MM.1S (cell line): Measurements from ENCODE around the gene ZNF175.
"Not testable (repeated sequence)": the region's sequence is repeated elsewhere in the genome, so short reads cannot be mapped to it uniquely, and the experiment has no call there.

Experiments used
- DNase-seq: peaks from one replicate; pipeline ENCODE4 v3.0.0-alpha.2; 2015
- H2AFZ ChIP-seq: fragments of 300-600 bp; sonication (generic); 2 replicates; pipeline ENCODE4 v1.6.0; 2016; ENCODE audit warnings: antibody characterized with exemption, low read length
- H3F3A ChIP-seq: fragments of 300-600 bp; sonication (generic); 2 replicates; pipeline ENCODE4 v1.6.1; 2016; ENCODE audit warnings: mild to moderate bottlenecking, antibody characterized with exemption, low read length, moderate library complexity, mixed read lengths; ENCODE audit not compliant: insufficient read depth
- H3K27ac ChIP-seq: fragments of 300-600 bp; sonication (generic); 2 replicates; pipeline ENCODE4 v1.5.1; 2016; ENCODE audit warnings: mild to moderate bottlenecking, low read length
- H3K27me3 ChIP-seq: fragments of 300-600 bp; sonication (generic); replicated peaks from 2 replicates; pipeline ENCODE4 v1.6.0; 2016; ENCODE audit warnings: low read length; ENCODE audit not compliant: insufficient read depth
- H3K36me3 ChIP-seq: fragments of 300-600 bp; sonication (generic); replicated peaks from 2 replicates; pipeline ENCODE4 v1.6.1; 2016; ENCODE audit warnings: mild to moderate bottlenecking, low read length, mixed read lengths; ENCODE audit not compliant: insufficient read depth
- H3K4me1 ChIP-seq: fragments of 300-600 bp; sonication (generic); 2 replicates; pipeline ENCODE4 v1.6.1; 2016; ENCODE audit warnings: low read length, mixed read lengths
- H3K4me2 ChIP-seq: fragments of 300-600 bp; sonication (generic); 2 replicates; pipeline ENCODE4 v1.6.0; 2016; ENCODE audit warnings: low read depth, low read length
- H3K4me3 ChIP-seq: fragments of 300-600 bp; sonication (generic); 2 replicates; pipeline ENCODE4 v1.5.1; 2016; ENCODE audit warnings: low read length, mixed read lengths
- H3K79me2 ChIP-seq: fragments of 300-600 bp; sonication (generic); 2 replicates; pipeline ENCODE4 v1.6.1; 2016; ENCODE audit warnings: mixed run types, low read length, mixed read lengths
- H3K9ac ChIP-seq: fragments of 300-600 bp; sonication (generic); 2 replicates; pipeline ENCODE4 v1.6.1; 2016; ENCODE audit warnings: low read length, mixed read lengths
- H3K9me2 ChIP-seq: fragments of 300-600 bp; sonication (generic); replicated peaks from 2 replicates; pipeline ENCODE4 v1.6.1; 2016; ENCODE audit warnings: mild to moderate bottlenecking, low read length, mixed read lengths; ENCODE audit not compliant: insufficient read depth
- H3K9me3 ChIP-seq: fragments of 300-600 bp; sonication (generic); replicated peaks from 2 replicates; pipeline ENCODE4 v1.6.1; 2016; ENCODE audit warnings: mild to moderate bottlenecking, low read length, mixed read lengths; ENCODE audit not compliant: insufficient read depth
- H4K20me1 ChIP-seq: fragments of 300-600 bp; sonication (generic); 2 replicates; pipeline ENCODE4 v1.6.1; 2016; ENCODE audit warnings: mild to moderate bottlenecking, low read length, moderate library complexity, mixed read lengths; ENCODE audit not compliant: insufficient read depth
- CTCF ChIP-seq: fragments of 300-600 bp; sonication (generic); IDR thresholded peaks from 2 replicates; pipeline ENCODE4 v1.5.1; 2016; ENCODE audit warnings: antibody characterized with exemption, low read length, mixed read lengths
- EZH2 ChIP-seq: fragments of 300-600 bp; sonication (generic); optimal IDR thresholded peaks from 2 replicates; pipeline ENCODE3; 2017; ENCODE audit warnings: low read depth, mild to moderate bottlenecking, antibody characterized with exemption, low read length, mixed read lengths
- EZH2phosphoT487 ChIP-seq: fragments of 300-600 bp; sonication (generic); IDR thresholded peaks from 2 replicates; pipeline ENCODE4 v1.6.1; 2018; ENCODE audit warnings: antibody characterized with exemption, low read length

ZNF175 gene

DNA sequence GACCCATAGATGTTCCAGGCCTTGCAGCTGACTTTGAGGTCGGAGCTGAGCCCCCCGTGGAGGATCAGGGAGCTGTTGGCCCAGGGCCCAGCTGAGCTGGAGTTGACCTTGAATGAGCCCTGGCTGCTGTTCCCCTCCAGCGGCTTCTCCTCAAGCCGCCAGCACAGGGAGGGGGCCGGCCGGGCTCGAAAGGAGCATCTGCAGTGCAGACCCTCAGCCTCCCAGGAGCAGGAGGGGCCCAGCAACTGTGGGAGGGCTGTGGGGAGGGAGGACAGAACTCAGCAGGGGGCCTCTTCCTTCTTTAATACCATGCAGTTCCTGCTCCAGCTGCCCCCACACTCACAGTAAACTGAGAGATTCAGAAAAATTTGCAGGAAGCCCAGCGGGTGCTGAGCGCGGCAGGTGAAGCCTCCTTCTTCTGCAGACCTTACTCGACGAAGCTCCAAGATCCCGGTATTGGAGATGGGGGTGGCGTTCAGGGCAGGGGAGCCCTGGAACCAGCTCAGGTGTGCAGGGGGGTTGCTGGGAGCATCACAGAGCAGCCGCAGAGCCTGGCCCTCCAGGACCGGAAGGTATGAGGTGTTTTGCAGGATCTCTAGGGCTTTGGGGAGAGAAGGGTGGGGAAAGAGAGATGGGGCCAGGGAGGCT is 56.5 kb downstream of the ZNF175 start:
- Histone ChIP-seq H3K79me2 (no peaks in the 10 kb centered on the region), H3K4me3 (no peak overlapping the region), H3K9me3 (no peaks in the 10 kb centered on the region), H3K9me2 (no peaks in the 10 kb centered on the region), H3K27ac (no peak overlapping the region), H3K4me1 (no peaks in the 10 kb centered on the region), H3K27me3 (no peaks in the 10 kb centered on the region), H3K9ac (no peak overlapping the region), H3K4me2 (no peak overlapping the region), H3K36me3 (no peaks in the 10 kb centered on the region), H3F3A (no peaks in the 10 kb centered on the region), H4K20me1 (no peaks in the 10 kb centered on the region), H2AFZ (no peak overlapping the region)
- no peak for DNase-seq
- no peak for TF ChIP-seq CTCF
- TF ChIP-seq EZH2phosphoT487, result no peak
- TF ChIP-seq EZH2, result no peak

DNA sequence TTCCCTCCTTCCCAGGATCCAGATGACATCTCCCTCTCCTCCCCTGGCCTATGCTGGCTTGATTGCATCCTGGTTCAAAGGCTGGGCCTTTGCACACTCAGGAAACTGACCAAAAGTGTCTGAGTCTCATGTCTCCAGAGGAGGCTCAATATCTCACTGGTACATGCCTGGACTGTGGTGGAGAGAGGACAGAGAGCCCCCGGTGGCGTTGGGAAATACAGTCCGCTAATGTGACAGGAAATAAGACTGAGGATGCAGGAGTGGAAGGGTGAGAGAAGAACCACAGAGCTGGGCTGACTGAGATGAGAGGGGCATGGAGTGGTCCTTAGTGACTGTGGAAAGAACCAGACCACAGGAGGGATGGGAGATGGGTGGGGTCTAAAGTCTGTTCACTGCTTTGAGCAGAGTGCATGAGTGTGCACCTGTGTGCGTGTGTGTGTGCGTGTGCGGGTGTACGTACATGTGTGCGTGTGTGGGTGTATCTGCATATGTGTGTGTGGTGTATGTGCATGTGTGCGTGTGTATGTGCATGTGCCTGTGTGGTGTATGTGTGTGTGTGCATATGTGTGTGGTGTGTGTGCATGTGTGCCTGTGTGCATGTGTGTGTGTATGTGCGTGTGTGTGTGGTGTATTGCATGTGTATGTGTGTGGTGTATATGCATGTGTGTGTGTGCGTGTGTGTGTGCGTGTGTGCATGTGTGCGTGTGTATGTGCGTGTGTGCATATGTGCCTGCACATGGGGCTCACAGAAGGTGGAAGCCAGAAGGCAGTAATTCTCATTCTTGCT is 57.3 kb downstream of the ZNF175 start:
- no peaks in the 10 kb centered on the region for H3K79me2 ChIP-seq
- no peak overlapping the region for H3K27ac ChIP-seq
- no peaks in the 10 kb centered on the region for H3K4me1 ChIP-seq
- H3K9me2 ChIP-seq, result no peaks in the 10 kb centered on the region
- no peak overlapping the region for H3K4me3 ChIP-seq
- no peak overlapping the region for H3K9ac ChIP-seq
- no peaks in the 10 kb centered on the region for H3F3A ChIP-seq
- H3K4me2 ChIP-seq, result no peak overlapping the region
- H2AFZ ChIP-seq, result no peak overlapping the region
- TF ChIP-seq CTCF (no peak), EZH2 (no peak), EZH2phosphoT487 (no peak)
- no peaks in the 10 kb centered on the region for H3K27me3 ChIP-seq
- DNase-seq, result no peak
- no peaks in the 10 kb centered on the region for H3K36me3 ChIP-seq
- H4K20me1 ChIP-seq, result no peaks in the 10 kb centered on the region
- H3K9me3 ChIP-seq, result no peaks in the 10 kb centered on the region

GRCh38 chr19:51630315-51630714 is 59.2 kb downstream of the ZNF175 start, which contains the start of gene SIGLEC5:
Gene SIGLEC5, minus strand, starts transcription at chr19:51630401. Its CDS starts 66 bp downstream, at chr19:51630335.
- not testable (repeated sequence) for H3K79me2 ChIP-seq, H3K4me3 ChIP-seq, DNase-seq, H3F3A ChIP-seq, H3K36me3 ChIP-seq, H3K9me2 ChIP-seq, H3K27ac ChIP-seq, H3K9me3 ChIP-seq, H4K20me1 ChIP-seq, H3K4me1 ChIP-seq, H3K9ac ChIP-seq, H3K4me2 ChIP-seq, H2AFZ ChIP-seq, H3K27me3 ChIP-seq

- no peak for TF ChIP-seq EZH2
- TF ChIP-seq CTCF, result no peak
- Histone ChIP-seq H2AFZ (no peak overlapping the region), H4K20me1 (no peaks in the 10 kb centered on the region), H3K4me3 (no peak overlapping the region), H3K27me3 (no peaks in the 10 kb centered on the region), H3K4me1 (no peaks in the 10 kb centered on the region), H3K27ac (no peak overlapping the region), H3K79me2 (no peaks in the 10 kb centered on the region), H3K36me3 (no peaks in the 10 kb centered on the region), H3K9ac (no peak overlapping the region), H3K9me3 (no peaks in the 10 kb centered on the region), H3K9me2 (no peaks in the 10 kb centered on the region), H3K4me2 (no peak overlapping the region), H3F3A (no peaks in the 10 kb centered on the region)
- no peak for DNase-seq
These were observed 61.0 kb downstream of the ZNF175 start for GRCh38 chr19:51632126-51632525.
